Tibial nerve (tissue), 4 donors: ENCODE data around the gene SCOC. TPM values are rescaled to one million over a fixed set of nuclear protein-coding genes. Genes with fewer than 3 reads are reported as not detected.

ENCODE experiments used
- DNase-seq, 2 donors: peaks; one replicate each; pipeline ENCODE4 v3.0.0-alpha.2; 2019; ENCODE audit warnings: low spot score in 2 of 2
- H3K27ac ChIP-seq, 4 donors: fragments of 200-600 bp; sonication (generic) in 3 of 4; one replicate each; pipeline ENCODE4 v1.5.1; 2017 to 2019; ENCODE audit warnings: mild to moderate bottlenecking in 1 of 4
- H3K27me3 ChIP-seq, 2 donors: fragments of 200-600 bp; sonication (generic) in 1 of 2; one replicate each; pipeline versions ENCODE4 v1.5.1 to v1.6.0; 2017 to 2019
- H3K36me3 ChIP-seq, 3 donors: fragments of 200-600 bp; sonication (generic); one replicate each; pipeline ENCODE4 v1.5.1; 2018 to 2019
- H3K4me1 ChIP-seq, 4 donors: fragments of 200-600 bp; sonication (generic) in 3 of 4; one replicate each; pipeline ENCODE4 v1.5.1; 2017 to 2019
- H3K4me3 ChIP-seq, 4 donors: fragments of 200-600 bp; sonication (generic) in 3 of 4; one replicate each; pipeline ENCODE4 v1.5.1; 2017 to 2019; ENCODE audit warnings: mild to moderate bottlenecking in 1 of 4, moderate library complexity in 1 of 4
- H3K9me3 ChIP-seq, 4 donors: fragments of 200-600 bp; sonication (generic) in 3 of 4; one replicate each; pipeline ENCODE4 v1.5.1; 2017 to 2019
- EP300 ChIP-seq, 2 donors: sonication (generic); formaldehyde crosslinking; IDR thresholded peaks; one replicate each; pipeline ENCODE4 v1.6.1; 2017; ENCODE audit warnings: antibody characterized with exemption in 2 of 2, mild to moderate bottlenecking in 1 of 2
- POLR2A ChIP-seq, 2 donors: fragments of 450-650 bp; IDR thresholded peaks; one replicate each; pipeline ENCODE4 v1.6.1; 2017; ENCODE audit warnings: antibody characterized with exemption in 2 of 2, mild to moderate bottlenecking in 2 of 2, moderate library complexity in 2 of 2
- WGBS, 2 donors: methylation state at CpG; one replicate each; pipeline ENCODE4 v1.1.5; 2018; 5-methylcytosine and 5-hydroxymethylcytosine counted together
- total RNA-seq, 4 donors: library from RNA; depleted of rRNA; stranded (reverse); fragments of >200 nt; gene quantifications; one replicate each; pipeline ENCODE4 v1.1.0, GENCODE V29; 2016
- TF ChIP-seq, protein P1 (sequence below), 5 experiments: fragments of 200-600 bp in 3 of 5; fragments of 450-650 bp in 2 of 5; sonication (generic) in 3 of 5; IDR thresholded peaks; one replicate each; pipeline ENCODE4 v1.5.1; 2016 to 2019; ENCODE audit warnings: antibody characterized with exemption in 5 of 5, mild to moderate bottlenecking in 3 of 5, moderate library complexity in 2 of 5

The SCOC gene
- total RNA-seq, 4 donors from 2014 or later: 35.7 to 51.9 (median 46.5) TPM

- DNase-seq: no peak
- H3K4me1 ChIP-seq: no peaks in the 10 kb centered on the region
- TF ChIP-seq POLR2A (IDR thresholded peaks at IDR 0.05): no peak
- TF ChIP-seq, protein P1, sequence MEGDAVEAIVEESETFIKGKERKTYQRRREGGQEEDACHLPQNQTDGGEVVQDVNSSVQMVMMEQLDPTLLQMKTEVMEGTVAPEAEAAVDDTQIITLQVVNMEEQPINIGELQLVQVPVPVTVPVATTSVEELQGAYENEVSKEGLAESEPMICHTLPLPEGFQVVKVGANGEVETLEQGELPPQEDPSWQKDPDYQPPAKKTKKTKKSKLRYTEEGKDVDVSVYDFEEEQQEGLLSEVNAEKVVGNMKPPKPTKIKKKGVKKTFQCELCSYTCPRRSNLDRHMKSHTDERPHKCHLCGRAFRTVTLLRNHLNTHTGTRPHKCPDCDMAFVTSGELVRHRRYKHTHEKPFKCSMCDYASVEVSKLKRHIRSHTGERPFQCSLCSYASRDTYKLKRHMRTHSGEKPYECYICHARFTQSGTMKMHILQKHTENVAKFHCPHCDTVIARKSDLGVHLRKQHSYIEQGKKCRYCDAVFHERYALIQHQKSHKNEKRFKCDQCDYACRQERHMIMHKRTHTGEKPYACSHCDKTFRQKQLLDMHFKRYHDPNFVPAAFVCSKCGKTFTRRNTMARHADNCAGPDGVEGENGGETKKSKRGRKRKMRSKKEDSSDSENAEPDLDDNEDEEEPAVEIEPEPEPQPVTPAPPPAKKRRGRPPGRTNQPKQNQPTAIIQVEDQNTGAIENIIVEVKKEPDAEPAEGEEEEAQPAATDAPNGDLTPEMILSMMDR (IDR thresholded peaks at IDR 0.05): no peak
- no peak for TF ChIP-seq EP300 (IDR thresholded peaks at IDR 0.05)
- no peaks in the 10 kb centered on the region for H3K36me3 ChIP-seq
- H3K9me3 ChIP-seq: no peaks in the 10 kb centered on the region
- H3K27me3 ChIP-seq: no peaks in the 10 kb centered on the region
- no peak overlapping the region for H3K27ac ChIP-seq
- H3K4me3 ChIP-seq: no peak overlapping the region
Observed at GRCh38 chr4:140333523-140333922, 39.9 kb upstream of the SCOC start.

DNA sequence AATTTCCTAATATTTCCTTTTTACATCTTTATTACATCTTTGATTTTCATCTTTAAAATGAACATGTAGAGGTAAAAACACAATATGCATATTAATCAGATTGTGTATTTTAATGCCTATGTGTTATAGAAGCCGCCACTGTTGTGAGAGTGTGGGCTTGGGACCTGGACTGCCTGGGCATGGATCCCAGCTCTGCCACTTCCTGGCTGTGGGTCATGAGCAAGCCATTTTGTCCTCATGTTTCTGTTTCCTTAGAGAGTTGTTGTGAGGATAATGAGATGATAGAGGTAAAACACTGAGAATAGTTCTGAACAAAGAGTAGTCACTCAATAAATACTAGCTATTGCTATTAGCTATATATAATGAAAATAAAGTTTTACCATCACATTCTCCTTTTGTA, 38.4 kb upstream of the SCOC start:
- Histone ChIP-seq H3K9me3 (no peaks in the 10 kb centered on the region), H3K36me3 (no peaks in the 10 kb centered on the region), H3K27ac (no peak overlapping the region), H3K4me1 (no peaks in the 10 kb centered on the region), H3K27me3 (no peaks in the 10 kb centered on the region), H3K4me3 (no peak overlapping the region)
- TF ChIP-seq, protein P1 (IDR thresholded peaks at IDR 0.05): no peak
- TF ChIP-seq EP300 (IDR thresholded peaks at IDR 0.05) (no peak), POLR2A (IDR thresholded peaks at IDR 0.05) (no peak)
- WGBS, 2 donors: 81 to 84% methylated on average over 1 of the region's 1 CpG
- no peak for DNase-seq

GRCh38 chr4:140336730-140337129, 36.7 kb upstream of the SCOC start:
- DNase-seq: no peak
- Histone ChIP-seq H3K27ac (no peak overlapping the region), H3K9me3 (no peaks in the 10 kb centered on the region), H3K36me3 (no peaks in the 10 kb centered on the region), H3K4me3 (no peak overlapping the region), H3K4me1 (no peaks in the 10 kb centered on the region), H3K27me3 (no peaks in the 10 kb centered on the region)
- TF ChIP-seq POLR2A (IDR thresholded peaks at IDR 0.05) (no peak), EP300 (IDR thresholded peaks at IDR 0.05) (no peak)
- TF ChIP-seq, protein P1 (IDR thresholded peaks at IDR 0.05): no peak

DNA sequence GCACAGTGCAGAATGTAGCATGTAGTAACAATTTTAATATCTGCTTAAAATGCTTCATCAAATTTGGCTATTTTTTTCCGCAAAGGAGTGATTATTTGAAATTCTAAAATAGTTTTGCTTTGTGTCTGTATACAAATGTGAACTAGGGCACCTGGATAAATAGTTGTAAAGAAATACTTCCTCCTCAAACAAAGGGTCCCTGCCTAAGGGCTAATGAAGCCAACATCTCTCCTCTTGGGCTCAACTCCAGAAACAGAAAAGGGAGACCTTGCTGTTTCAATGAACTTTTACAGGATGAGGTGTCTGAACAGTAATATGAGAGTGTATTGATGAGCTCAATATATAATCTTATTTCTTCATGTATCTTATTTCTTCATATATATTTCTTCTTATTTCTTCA, 30.8 kb upstream of the SCOC start:
- TF ChIP-seq, protein P1 (IDR thresholded peaks at IDR 0.05): no peak
- no peak for TF ChIP-seq EP300 (IDR thresholded peaks at IDR 0.05)
- no peak for TF ChIP-seq POLR2A (IDR thresholded peaks at IDR 0.05)
- Histone ChIP-seq H3K27me3 (no peaks in the 10 kb centered on the region), H3K36me3 (no peaks in the 10 kb centered on the region), H3K27ac (no peak overlapping the region), H3K4me1 (peaks cover 0 to 12% (median 0%) of the 10 kb centered on the region in 4 donors), H3K4me3 (no peak overlapping the region), H3K9me3 (no peaks in the 10 kb centered on the region)
- whole genome bisulfite sequencing, 2 donors: 84 to 86% methylated on average over 1 of the region's 1 CpG
- DNase-seq: no peak

GRCh38 chr4:140343303-140343702, 30.1 kb upstream of the SCOC start:
- H3K4me1 ChIP-seq: peaks cover 0 to 12% (median 0%) of the 10 kb centered on the region in 4 donors
- no peaks in the 10 kb centered on the region for H3K9me3 ChIP-seq
- DNase-seq: peak in 1 of 2 donors; percentile 21
- TF ChIP-seq, protein P1 (IDR thresholded peaks at IDR 0.05): no peak
- no peaks in the 10 kb centered on the region for H3K27me3 ChIP-seq
- no peak overlapping the region for H3K4me3 ChIP-seq
- H3K27ac ChIP-seq: no peak overlapping the region
- no peaks in the 10 kb centered on the region for H3K36me3 ChIP-seq
- WGBS, 2 donors: 23 to 31% methylated on average over 5 of the region's 5 CpGs
